Loucy (cell line): ENCODE measurements around the gene RAD9A.

Experiments used
- CTCF ChIP-seq: fragments of 200-600 bp; sonication (generic); conservative IDR thresholded peaks from 2 replicates; pipeline ENCODE4 v1.5.1; 2014; ENCODE audit warnings: mild to moderate bottlenecking, antibody characterized with exemption, low read length
- EZH2phosphoT487 ChIP-seq: fragments of 200-600 bp; IDR thresholded peaks from 2 replicates; pipeline ENCODE4 v1.6.1; 2018; ENCODE audit warnings: antibody characterized with exemption, mild to moderate bottlenecking, moderate library complexity, borderline replicate concordance

- TF ChIP-seq CTCF (no peak), EZH2phosphoT487 (no peak)
Observed at GRCh38 chr11:67356387-67356863, 35.4 kb upstream of the RAD9A start.
